A673 (cell line): ENCODE data around the gene DYNLRB2.

Experiments used
- CTCF ChIP-seq: fragments of 300-800, 200-600 bp; sonication (generic); conservative IDR thresholded peaks from 2 replicates; pipeline ENCODE4 v1.5.1; 2017; ENCODE audit warnings: low read depth, mild to moderate bottlenecking, antibody characterized with exemption, low read length, moderate library complexity, mixed read lengths
- EZH2 ChIP-seq: fragments of 200-600 bp; sonication (generic); IDR thresholded peaks from 2 replicates; pipeline ENCODE4 v1.6.1; 2017; ENCODE audit warnings: borderline replicate concordance, low read depth, mild to moderate bottlenecking, mixed read lengths, antibody characterized with exemption, low read length; ENCODE audit not compliant: poor library complexity, severe bottlenecking

GRCh38 chr16:80509872-80510271, 30.9 kb upstream of the DYNLRB2 start:
- TF ChIP-seq CTCF: no peak
- no peak for TF ChIP-seq EZH2
